Natural killer cell (primary cell): ENCODE measurements around the gene CCDC63. TPM values are rescaled to one million over a fixed set of nuclear protein-coding genes. Genes with fewer than 3 reads are reported as not detected.

ENCODE experiments used
- ATAC-seq, 3 donors: fragments of 150-1000 bp in 2 of 3; fragments of 200-7000 bp in 1 of 3; cut with Tn5 transposase; 1 replicate in 1 of 3; 2 replicates in 2 of 3; pipeline ENCODE4 v1.10.0; 2021; ENCODE audit warnings: mild to moderate bottlenecking in 2 of 3, moderate library complexity in 2 of 3
- DNase-seq, 2 donors: peaks; one replicate each; pipeline versions ENCODE4 v3.0.0 to v3.0.0-alpha.2; 2013 to 2021; ENCODE audit warnings: mixed read lengths in 1 of 2
- H3K27ac ChIP-seq: one replicate; pipeline ENCODE4 v1.5.1; 2013; ENCODE audit warnings: mild to moderate bottlenecking, low read length
- H3K27me3 ChIP-seq: one replicate; pipeline ENCODE4 v1.6.1; 2013; ENCODE audit warnings: low read length; ENCODE audit not compliant: control insufficient read depth, insufficient read depth
- H3K36me3 ChIP-seq: one replicate; pipeline ENCODE4 v1.6.1; 2013; ENCODE audit warnings: low read length; ENCODE audit not compliant: control insufficient read depth, insufficient read depth
- H3K4me1 ChIP-seq: one replicate; pipeline ENCODE4 v1.6.1; 2013; ENCODE audit warnings: low read length; ENCODE audit not compliant: control insufficient read depth, insufficient read depth
- H3K4me3 ChIP-seq: one replicate; pipeline ENCODE4 v1.5.1; 2013; ENCODE audit warnings: low read length
- H3K9me3 ChIP-seq: one replicate; pipeline ENCODE4 v1.6.1; 2013; ENCODE audit warnings: low read length; ENCODE audit not compliant: control insufficient read depth, insufficient read depth
- H3K27ac Mint-ChIP-seq, 2 donors: one replicate each; pipeline ENCODE4 v1.8.0; 2022; ENCODE audit warnings: mild to moderate bottlenecking in 2 of 2, mixed read lengths in 2 of 2, moderate library complexity in 1 of 2
- H3K27me3 Mint-ChIP-seq, 2 donors: one replicate each; pipeline ENCODE4 v1.8.0; 2022; ENCODE audit warnings: low read depth in 2 of 2, mixed read lengths in 2 of 2
- H3K36me3 Mint-ChIP-seq: one replicate; pipeline ENCODE4 v1.8.0; 2022; ENCODE audit warnings: mixed read lengths
- H3K4me1 Mint-ChIP-seq, 2 donors: one replicate each; pipeline ENCODE4 v1.8.0; 2022; ENCODE audit warnings: mixed read lengths in 2 of 2
- H3K4me3 Mint-ChIP-seq: one replicate; pipeline ENCODE4 v1.8.0; 2022; ENCODE audit warnings: mild to moderate bottlenecking, moderate library complexity, mixed read lengths
- H3K9me3 Mint-ChIP-seq, 2 donors: one replicate each; pipeline ENCODE4 v1.8.0; 2022; ENCODE audit warnings: mixed read lengths in 2 of 2
- CTCF ChIP-seq: fragments of 200-600 bp; IDR thresholded peaks from one replicate; pipeline ENCODE4 v1.8.0; 2022; ENCODE audit warnings: antibody characterized with exemption
- WGBS: methylation state at CpG from one replicate; pipeline ENCODE4 v1.1.7; 2013; ENCODE audit warnings: missing lambda C conversion rate; ENCODE audit not compliant: insufficient coverage; 5-methylcytosine and 5-hydroxymethylcytosine counted together
- intact Hi-C: fragments of 100-400 bp; cut with micrococcal nuclease; formaldehyde crosslinking; loops from one replicate; pipeline ENCODE4 v1.14.2; 2022
- total RNA-seq, 4 donors: library from RNA; stranded (reverse); fragments of 120-200 nt in 1 of 4; gene quantifications; one replicate each; pipeline versions ENCODE4 v1.2.3 to v1.2.4, GENCODE V29; 2013 to 2022

CCDC63 gene
- total RNA-seq, 3 donors from 2014 or later (not counting 1 experiment from before 2014, with no cell fraction given): not detected

- Histone ChIP-seq H3K9me3 (no peaks in the 10 kb centered on the region), H3K27ac (no peak overlapping the region), H3K36me3 (no peaks in the 10 kb centered on the region), H3K4me1 (no peaks in the 10 kb centered on the region), H3K4me3 (no peak overlapping the region), H3K27me3 (no peaks in the 10 kb centered on the region)
- no peak overlapping the region for H3K27ac Mint-ChIP-seq
- H3K4me1 Mint-ChIP-seq: no peaks in the 10 kb centered on the region
- H3K4me3 Mint-ChIP-seq: no peak overlapping the region
- no peak for ATAC-seq
- no peak for TF ChIP-seq CTCF
- H3K9me3 Mint-ChIP-seq: no peaks in the 10 kb centered on the region
- intact Hi-C loops: no loop called here
- H3K27me3 Mint-ChIP-seq: peaks cover 5 to 9% of the 10 kb centered on the region in 2 donors
- H3K36me3 Mint-ChIP-seq: no peaks in the 10 kb centered on the region
- DNase-seq: no peak
- WGBS: 86% methylated on average over 5 of the region's 5 CpGs
Observed at GRCh38 chr12:110818511-110818910, 28.3 kb upstream of the CCDC63 start.

GRCh38 chr12:110819150-110819549, 27.6 kb upstream of the CCDC63 start:
- TF ChIP-seq CTCF: no peak
- no peaks in the 10 kb centered on the region for H3K36me3 ChIP-seq
- H3K27me3 ChIP-seq: no peaks in the 10 kb centered on the region
- no peaks in the 10 kb centered on the region for H3K4me1 ChIP-seq
- H3K36me3 Mint-ChIP-seq: no peaks in the 10 kb centered on the region
- ATAC-seq (no peak), DNase-seq (no peak)
- 96% methylated on average over 3 of the region's 3 CpGs for whole genome bisulfite sequencing
- no peaks in the 10 kb centered on the region for H3K9me3 ChIP-seq
- intact Hi-C loops: no loop called here
- H3K27ac ChIP-seq: no peak overlapping the region
- H3K9me3 Mint-ChIP-seq: no peaks in the 10 kb centered on the region
- no peak overlapping the region for H3K4me3 Mint-ChIP-seq
- H3K27ac Mint-ChIP-seq: no peak overlapping the region
- no peaks in the 10 kb centered on the region for H3K4me1 Mint-ChIP-seq
- no peak overlapping the region for H3K4me3 ChIP-seq
- H3K27me3 Mint-ChIP-seq: peaks cover 0 to 5% of the 10 kb centered on the region in 2 donors

GRCh38 chr12:110819646-110820045, 27.1 kb upstream of the CCDC63 start:
- H3K4me3 Mint-ChIP-seq: no peak overlapping the region

More at GRCh38 chr12:110819646-110820045, 27.1 kb upstream of the CCDC63 start:
- Histone ChIP-seq H3K9me3 (no peaks in the 10 kb centered on the region), H3K27me3 (no peaks in the 10 kb centered on the region), H3K36me3 (no peaks in the 10 kb centered on the region), H3K27ac (no peak overlapping the region), H3K4me1 (no peaks in the 10 kb centered on the region), H3K4me3 (no peak overlapping the region)
- no peaks in the 10 kb centered on the region for H3K9me3 Mint-ChIP-seq
- DNase-seq (no peak), ATAC-seq (no peak)
- H3K36me3 Mint-ChIP-seq: no peaks in the 10 kb centered on the region
- H3K4me1 Mint-ChIP-seq: no peaks in the 10 kb centered on the region
- peaks cover 0 to 5% of the 10 kb centered on the region in 2 donors for H3K27me3 Mint-ChIP-seq
- WGBS: 94% methylated on average over 5 of the region's 5 CpGs
- intact Hi-C loops: no loop called here
- no peak for TF ChIP-seq CTCF
- H3K27ac Mint-ChIP-seq: no peak overlapping the region
